Measurements from ENCODE around the gene CDH4.

GRCh38 chr20:61594198-61594597, 342.1 kb downstream of the CDH4 start:
- no peak for TF ChIP-seq CTCF (optimal IDR thresholded peaks at IDR 0.05 in 1 of 3, IDR thresholded peaks at IDR 0.05 in 1 of 3, conservative IDR thresholded peaks at IDR 0.05 in 1 of 3; ENCODE audit: extremely low read depth in 1 of 3, insufficient read depth in 2 of 3, low read length in 3 of 3)
- no peak for TF ChIP-seq EZH2 (IDR thresholded peaks at IDR 0.05; ENCODE audit: low read length)

All from keratinocyte (primary cell).